Measurements from ENCODE around the gene ALCAM.

Gene ALCAM

GRCh38 chr3:105496343-105496742 is 129.6 kb downstream of the ALCAM start:
- no peak for DNase-seq

GRCh38 chr3:105497386-105497785 is 130.7 kb downstream of the ALCAM start:
- DNase-seq: no peak

- no peak for DNase-seq
Observed at GRCh38 chr3:105499961-105500360, 133.3 kb downstream of the ALCAM start.

- DNase-seq: no peak
Observed at GRCh38 chr3:105502333-105502732, 135.6 kb downstream of the ALCAM start.

GRCh38 chr3:105503191-105503593 is 136.5 kb downstream of the ALCAM start:
- no peak for DNase-seq

- no peak for DNase-seq
Observed at GRCh38 chr3:105504440-105504951, 137.8 kb downstream of the ALCAM start.

- DNase-seq: peak; percentile 18
Observed at GRCh38 chr3:105505170-105505569, 138.5 kb downstream of the ALCAM start.

- no peak for DNase-seq
Observed at GRCh38 chr3:105511031-105511430, 144.3 kb downstream of the ALCAM start.

GRCh38 chr3:105512061-105512460 is 145.4 kb downstream of the ALCAM start:
- no peak for DNase-seq

GRCh38 chr3:105513042-105513441 is 146.3 kb downstream of the ALCAM start:
- no peak for DNase-seq

- DNase-seq: no peak
Observed at GRCh38 chr3:105513886-105514285, 147.2 kb downstream of the ALCAM start.

GRCh38 chr3:105515372-105515771 is 148.7 kb downstream of the ALCAM start:
- DNase-seq: no peak

- no peak for DNase-seq
Observed at GRCh38 chr3:105516972-105517371, 150.3 kb downstream of the ALCAM start.

GRCh38 chr3:105518203-105518602 is 151.5 kb downstream of the ALCAM start:
- DNase-seq: peak; percentile 7

- peak; percentile 78 for DNase-seq
Observed at GRCh38 chr3:105518806-105519418, 152.2 kb downstream of the ALCAM start.

- DNase-seq: no peak
Observed at GRCh38 chr3:105521770-105522169, 155.1 kb downstream of the ALCAM start.

- DNase-seq: no peak
Observed at GRCh38 chr3:105523501-105523900, 156.8 kb downstream of the ALCAM start.

GRCh38 chr3:105525531-105525930 is 158.8 kb downstream of the ALCAM start:
- DNase-seq: no peak

- DNase-seq: no peak
Observed at GRCh38 chr3:105526360-105527111, 159.8 kb downstream of the ALCAM start.

- DNase-seq: no peak
Observed at GRCh38 chr3:105527535-105527934, 160.8 kb downstream of the ALCAM start.

- no peak for DNase-seq
Observed at GRCh38 chr3:105527949-105528348, 161.2 kb downstream of the ALCAM start.

- no peak for DNase-seq
Observed at GRCh38 chr3:105528955-105529354, 162.2 kb downstream of the ALCAM start.

GRCh38 chr3:105529456-105529855 is 162.7 kb downstream of the ALCAM start:
- no peak for DNase-seq

- no peak for DNase-seq
Observed at GRCh38 chr3:105532251-105532650, 165.5 kb downstream of the ALCAM start.
